ENCODE data around the gene HECTD2. TPM values are rescaled to one million over a fixed set of nuclear protein-coding genes. Genes with fewer than 3 reads are reported as not detected.

HECTD2 gene
- polyA plus RNA-seq, 3 donors, result 0.12 TPM; not detected in 2

- Mint-ChIP-seq H3K27me3 (ENCODE audit: low read depth in 3 of 3) (peaks cover 7 to 13% (median 12%) of the 10 kb centered on the region in 3 donors), H3K4me3 (no peak overlapping the region), H3K36me3 (no peaks in the 10 kb centered on the region), H3K9me3 (no peaks in the 10 kb centered on the region), H3K27ac (no peak overlapping the region), H3K4me1 (peaks cover 6% of the 10 kb centered on the region)
- Histone ChIP-seq H2AFZ (ENCODE audit: insufficient read depth, low read depth, low read length, poor library complexity, severe bottlenecking) (no peak overlapping the region), H4K20me1 (ENCODE audit: insufficient read depth, low read length) (no peaks in the 10 kb centered on the region), H3K4me2 (replicated peaks; ENCODE audit: extremely low read depth, low read length, poor library complexity, severe bottlenecking) (no peak overlapping the region), H3K4me1 (ENCODE audit: control insufficient read depth in 1 of 2, insufficient read depth in 2 of 2, low read length in 2 of 2) (peaks cover 3 to 4% of the 10 kb centered on the region in 2 donors), H3K9ac (ENCODE audit: insufficient read depth, low read length, poor library complexity, severe bottlenecking) (no peak overlapping the region), H3K27me3 (ENCODE audit: control insufficient read depth in 2 of 2, insufficient read depth in 2 of 2, low read length in 2 of 2) (peaks cover 19 to 28% of the 10 kb centered on the region in 2 donors), H3K27ac (ENCODE audit: low read depth in 1 of 2, low read length in 2 of 2) (no peak overlapping the region), H3K9me3 (replicated peaks in 1 of 2; ENCODE audit: control insufficient read depth in 1 of 2, insufficient read depth in 1 of 2, low read length in 2 of 2) (no peaks in the 10 kb centered on the region), H3K79me2 (ENCODE audit: insufficient read depth, low read length) (no peaks in the 10 kb centered on the region), H3K36me3 (replicated peaks in 1 of 2; ENCODE audit: control insufficient read depth in 1 of 2, insufficient read depth in 2 of 2, low read length in 2 of 2) (no peaks in the 10 kb centered on the region), H3K4me3 (replicated peaks in 1 of 3; ENCODE audit: low read depth in 2 of 3, low read length in 3 of 3) (no peak overlapping the region)
- WGBS (ENCODE audit: insufficient coverage), result no CpG with 5 or more reads among the region's 3 CpGs
- no peak for TF ChIP-seq CTCF (IDR thresholded peaks at IDR 0.05)
- intact Hi-C loops (cut with micrococcal nuclease), result no loop called here
- no peak for DNase-seq
These were observed 5.7 kb downstream of the HECTD2 start for GRCh38 chr10:91415816-91416215.

GRCh38 chr10:91416339-91416855 is 6.3 kb downstream of the HECTD2 start:
- peaks cover 14 to 27% of the 10 kb centered on the region in 2 donors for H3K27me3 ChIP-seq (ENCODE audit: control insufficient read depth in 2 of 2, insufficient read depth in 2 of 2, low read length in 2 of 2)
- Mint-ChIP-seq H3K9me3 (no peaks in the 10 kb centered on the region), H3K4me3 (no peak overlapping the region), H3K27me3 (ENCODE audit: low read depth in 3 of 3) (peaks cover 2 to 7% (median 6%) of the 10 kb centered on the region in 3 donors), H3K36me3 (no peaks in the 10 kb centered on the region), H3K27ac (no peak overlapping the region), H3K4me1 (peaks cover 5% of the 10 kb centered on the region)
- no peak overlapping the region for H3K27ac ChIP-seq (ENCODE audit: low read depth in 1 of 2, low read length in 2 of 2)
- no peaks in the 10 kb centered on the region for H3K9me3 ChIP-seq (replicated peaks in 1 of 2; ENCODE audit: control insufficient read depth in 1 of 2, insufficient read depth in 1 of 2, low read length in 2 of 2)
- H2AFZ ChIP-seq (ENCODE audit: insufficient read depth, low read depth, low read length, poor library complexity, severe bottlenecking), result no peak overlapping the region
- no CpG with 5 or more reads among the region's 3 CpGs for WGBS (ENCODE audit: insufficient coverage)
- H3K79me2 ChIP-seq (ENCODE audit: insufficient read depth, low read length), result no peaks in the 10 kb centered on the region
- no peak overlapping the region for H3K4me3 ChIP-seq (replicated peaks in 1 of 3; ENCODE audit: low read depth in 2 of 3, low read length in 3 of 3)
- H4K20me1 ChIP-seq (ENCODE audit: insufficient read depth, low read length), result no peaks in the 10 kb centered on the region
- H3K4me2 ChIP-seq (replicated peaks; ENCODE audit: extremely low read depth, low read length, poor library complexity, severe bottlenecking), result no peak overlapping the region
- no peak for TF ChIP-seq CTCF (IDR thresholded peaks at IDR 0.05)
- H3K36me3 ChIP-seq (replicated peaks in 1 of 2; ENCODE audit: control insufficient read depth in 1 of 2, insufficient read depth in 2 of 2, low read length in 2 of 2), result no peaks in the 10 kb centered on the region
- DNase-seq, result no peak
- H3K9ac ChIP-seq (ENCODE audit: insufficient read depth, low read length, poor library complexity, severe bottlenecking), result no peak overlapping the region
- H3K4me1 ChIP-seq (ENCODE audit: control insufficient read depth in 1 of 2, insufficient read depth in 2 of 2, low read length in 2 of 2), result no peaks in the 10 kb centered on the region
- intact Hi-C loops (cut with micrococcal nuclease), result no loop called here
